Activated naive CD4-positive, alpha-beta T cell treated with anti-CD3 and anti-CD28 coated beads, Interleukin-2, amount 50 U/mL, for 16 hours (primary cell): ENCODE data around the gene DUSP12.

Experiments used
- DNase-seq: peaks from one replicate; pipeline ENCODE4 v3.0.0-alpha.2; 2020

DUSP12 gene

DNA sequence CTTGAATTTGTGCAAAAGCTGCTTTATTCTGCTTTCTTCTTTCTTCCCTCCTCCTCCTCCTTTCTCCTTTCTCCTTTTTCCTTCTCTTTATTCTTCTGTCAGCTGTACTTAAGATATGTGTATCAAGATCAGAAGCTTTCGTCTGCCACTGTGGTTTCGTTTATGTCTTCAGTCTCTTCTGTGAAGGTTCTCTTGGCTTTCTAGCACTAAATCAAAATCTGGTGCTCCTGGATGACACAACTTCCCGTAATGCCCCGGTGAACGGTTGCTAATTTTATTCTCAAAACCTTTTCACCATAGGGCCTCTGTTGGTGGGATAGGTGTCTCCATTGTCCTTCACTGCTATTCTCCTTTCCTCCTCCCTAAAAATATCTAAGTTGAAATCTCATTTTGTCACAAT is 21.6 kb downstream of the DUSP12 start:
- no peak for DNase-seq

DNA sequence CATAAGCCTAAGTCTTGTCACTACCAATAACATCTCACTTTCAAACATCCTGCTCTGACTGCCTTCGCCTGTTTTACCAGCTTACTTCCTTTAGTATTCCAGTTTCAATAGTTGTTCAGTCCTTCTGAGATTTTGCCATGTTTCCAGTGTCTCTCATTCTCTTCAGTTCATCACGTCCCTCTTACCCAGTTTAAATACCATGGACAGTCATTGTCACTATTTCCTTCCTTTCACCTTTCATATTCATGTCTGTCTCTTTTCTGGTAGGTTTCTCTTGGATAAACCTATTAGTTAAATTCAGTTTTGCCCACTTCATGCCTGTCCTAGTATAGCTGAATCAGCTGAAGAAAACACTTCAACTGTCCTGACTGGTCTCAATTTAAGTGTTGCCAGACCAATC is 22.4 kb downstream of the DUSP12 start:
- no peak for DNase-seq

DNA sequence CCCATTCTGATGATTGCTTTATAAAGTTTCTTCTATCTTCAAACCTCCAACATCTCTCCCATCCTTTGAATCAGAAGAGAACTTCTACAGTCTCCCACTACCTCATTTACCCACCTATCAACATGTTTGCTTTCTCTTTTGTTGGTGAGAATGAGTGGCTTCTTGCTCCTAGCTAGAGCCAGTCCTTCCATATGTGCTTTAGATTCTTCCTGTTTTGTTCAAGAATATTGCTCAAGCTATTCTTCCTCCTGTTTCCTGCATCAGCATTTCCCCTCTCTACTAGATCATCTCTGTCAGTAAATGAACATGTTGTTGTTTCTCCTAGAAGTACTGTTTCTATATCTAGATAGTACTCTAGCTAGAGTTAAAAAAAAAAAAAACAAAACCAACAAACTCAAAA is 22.8 kb downstream of the DUSP12 start:
- DNase-seq: no peak

DNA sequence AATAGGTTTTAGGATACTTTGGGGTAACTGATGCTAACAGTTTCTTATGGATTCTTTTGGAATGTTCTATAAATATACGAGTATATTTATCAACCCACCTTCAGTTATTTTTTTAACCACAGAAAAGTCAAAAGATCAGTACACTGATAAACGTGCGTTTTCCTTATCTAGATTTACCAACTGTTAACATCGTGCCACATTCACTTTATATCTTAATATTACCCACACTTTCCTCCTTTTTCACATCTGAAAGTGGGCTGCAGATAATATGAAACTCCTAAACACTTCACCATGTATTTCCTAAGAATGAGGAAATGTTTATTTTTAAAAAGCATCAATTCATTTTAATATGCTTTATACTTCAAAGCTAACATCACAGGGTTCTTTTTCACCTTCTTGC is 24.2 kb downstream of the DUSP12 start:
- DNase-seq: no peak

DNA sequence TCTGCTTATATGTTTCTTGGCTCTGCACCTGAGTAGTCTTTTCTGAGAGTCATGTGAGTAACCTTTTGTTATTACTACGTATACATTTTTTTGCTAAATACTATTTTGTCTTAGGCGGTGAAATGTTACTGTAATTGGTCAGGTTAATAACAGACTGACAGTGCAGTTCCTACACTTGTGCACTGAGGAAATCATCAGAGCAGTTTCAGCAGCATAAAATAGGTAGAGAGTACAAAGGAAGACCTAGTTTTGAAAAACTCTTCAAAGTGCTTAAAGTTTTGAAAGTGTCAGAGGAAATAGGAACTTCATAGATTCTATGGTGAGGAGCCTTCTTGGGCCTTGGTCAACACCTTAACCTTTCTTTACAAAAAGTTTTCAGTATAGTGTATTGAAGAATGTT is 27.7 kb downstream of the DUSP12 start:
- DNase-seq: no peak

DNA sequence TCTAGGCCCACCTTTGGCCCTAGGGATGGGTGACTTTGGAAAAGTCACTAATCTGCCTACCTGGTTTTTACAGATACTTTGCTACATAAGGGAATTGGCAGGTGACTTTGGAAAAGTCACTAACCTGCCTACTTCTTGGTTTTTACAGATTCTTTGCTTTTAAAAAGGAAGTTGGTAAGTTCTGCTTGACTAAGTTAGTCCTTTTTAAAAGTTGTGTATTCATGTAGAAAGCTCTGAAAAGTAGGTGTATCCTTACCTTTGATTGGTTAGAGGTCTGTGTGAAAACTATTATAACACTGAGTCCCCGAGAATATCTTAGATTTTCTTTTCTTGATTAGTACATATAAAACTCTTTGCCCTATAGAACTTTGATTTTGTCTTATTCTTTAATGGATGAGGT is 28.9 kb downstream of the DUSP12 start:
- DNase-seq: no peak

DNA sequence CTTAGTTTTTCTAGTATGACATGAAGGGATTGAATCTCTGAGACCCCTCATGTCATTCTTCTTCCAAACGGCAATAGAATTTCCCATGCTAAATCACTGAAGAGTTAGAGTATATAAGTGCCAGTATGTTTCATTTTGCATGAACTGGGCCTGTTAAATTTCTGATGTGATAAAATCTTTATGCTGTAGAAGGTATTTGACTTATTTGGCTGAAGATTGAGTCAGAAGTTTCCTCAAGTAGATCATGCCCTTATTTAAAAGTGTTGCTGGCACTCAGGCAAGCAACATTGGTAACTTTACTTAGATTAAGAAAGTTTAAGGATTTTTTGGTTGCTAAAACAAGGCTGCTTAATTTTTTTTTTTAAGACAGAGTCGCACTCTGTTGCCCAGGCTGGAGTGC is 29.8 kb downstream of the DUSP12 start:
- DNase-seq: no peak

DNA sequence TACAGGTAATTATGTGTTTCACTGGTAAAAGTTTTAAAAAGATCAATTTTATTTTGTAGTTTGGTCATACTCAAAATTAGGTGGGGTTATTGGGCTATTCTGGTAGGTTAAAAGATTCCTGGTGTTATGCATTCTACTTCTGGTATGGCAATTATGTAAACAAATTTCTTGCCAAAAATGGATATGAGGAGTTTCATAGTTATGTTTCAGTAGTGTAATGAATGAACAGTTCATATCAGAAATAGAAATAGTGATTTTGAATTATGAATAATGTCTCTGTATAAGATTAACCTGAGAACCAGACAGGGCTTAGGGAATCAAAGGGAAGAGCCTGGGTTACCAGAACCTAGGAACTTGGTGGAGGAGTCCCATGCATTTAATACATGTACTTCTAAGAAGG is 32.4 kb downstream of the DUSP12 start:
- no peak for DNase-seq

DNA sequence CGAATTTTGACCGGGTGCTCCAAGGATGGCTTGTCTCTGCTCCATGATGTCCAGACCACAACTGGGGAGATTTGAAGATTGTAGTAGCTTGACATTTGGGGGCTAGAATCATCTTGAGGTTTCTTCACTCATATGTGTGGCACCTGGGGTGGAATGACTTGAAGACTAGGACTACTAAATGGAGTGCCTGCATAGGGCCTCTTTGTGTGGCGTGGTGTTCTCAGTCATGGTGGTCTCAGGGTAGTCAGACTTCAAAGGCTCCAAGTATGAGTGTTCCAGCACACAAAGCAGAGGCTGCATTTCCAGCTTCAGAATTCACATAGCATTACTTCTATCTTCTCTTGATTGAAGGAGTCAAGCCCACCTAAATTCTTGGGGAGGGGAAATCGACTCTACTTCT is 33.3 kb downstream of the DUSP12 start:
- no peak for DNase-seq

DNA sequence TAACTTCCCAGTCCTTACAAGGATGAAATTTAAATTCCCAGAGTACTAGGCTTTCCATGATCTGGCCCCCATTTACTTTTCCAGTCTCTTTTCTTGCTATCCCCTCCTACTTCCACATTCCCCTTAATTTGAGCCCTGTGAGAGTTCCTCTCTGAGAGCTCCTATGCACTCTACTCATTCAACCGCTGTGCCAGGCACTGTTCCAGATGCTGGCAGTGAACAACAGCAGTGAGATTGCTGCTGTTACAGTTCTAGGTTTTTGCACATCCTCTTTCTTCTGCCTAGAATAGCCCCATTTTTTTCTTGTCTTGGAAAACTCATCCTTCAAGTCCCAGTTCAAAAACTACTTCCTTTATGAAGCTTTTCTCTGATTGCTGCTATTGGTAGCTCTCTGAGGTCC is 35.4 kb downstream of the DUSP12 start:
- DNase-seq: no peak

DNA sequence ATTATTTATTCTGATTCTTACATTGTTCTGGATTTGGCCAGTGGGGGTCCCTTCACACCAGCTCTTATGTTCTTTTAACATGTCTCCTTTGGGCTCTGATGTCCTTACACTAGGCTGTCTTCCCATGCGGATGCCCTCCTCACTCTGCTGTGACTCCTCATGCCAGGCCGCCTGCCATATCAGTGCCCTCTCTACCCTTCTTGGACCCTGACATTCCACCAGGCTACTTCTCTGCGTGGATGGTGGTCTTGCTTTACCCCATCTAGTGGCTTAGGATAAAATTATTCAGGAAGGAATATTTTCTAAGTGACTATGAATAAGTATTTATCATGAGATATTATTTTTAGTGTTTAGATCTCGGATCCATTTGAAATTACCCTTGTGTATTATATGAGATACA is 37.8 kb downstream of the DUSP12 start:
- no peak for DNase-seq

DNA sequence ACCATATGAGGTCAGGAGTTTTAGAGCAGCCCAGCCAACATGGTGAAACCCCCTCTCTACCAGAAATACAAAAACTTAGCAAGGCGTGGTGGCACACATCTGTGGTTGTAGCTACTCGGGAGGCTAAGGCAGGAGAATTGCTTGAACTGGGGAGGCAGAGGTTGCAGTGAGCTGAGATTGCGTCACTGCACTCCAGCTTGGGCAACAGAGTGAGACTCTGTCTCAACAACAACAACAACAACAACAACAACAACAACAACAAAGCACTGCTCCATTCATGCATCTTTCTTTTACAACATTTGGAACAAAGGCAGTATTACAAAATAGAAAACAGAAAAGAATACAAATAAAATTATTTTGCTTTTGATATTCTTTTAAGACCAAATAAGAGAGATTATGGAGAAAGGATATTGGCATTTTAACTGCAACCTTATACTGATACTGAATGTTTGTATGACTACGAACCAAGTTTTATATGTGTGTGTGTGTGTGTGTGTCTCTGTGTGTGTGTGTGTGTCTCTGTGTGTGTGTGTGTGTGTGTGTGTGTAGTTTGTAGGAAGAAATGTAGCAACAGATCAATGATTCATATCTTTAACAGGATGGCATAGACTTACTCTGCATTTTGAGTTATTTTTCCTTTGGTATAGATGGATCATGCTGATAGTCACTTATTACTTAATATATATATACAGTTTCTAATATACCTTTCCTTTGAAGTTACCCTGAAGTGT is 41.2 kb downstream of the DUSP12 start:
- no peak for DNase-seq

DNA sequence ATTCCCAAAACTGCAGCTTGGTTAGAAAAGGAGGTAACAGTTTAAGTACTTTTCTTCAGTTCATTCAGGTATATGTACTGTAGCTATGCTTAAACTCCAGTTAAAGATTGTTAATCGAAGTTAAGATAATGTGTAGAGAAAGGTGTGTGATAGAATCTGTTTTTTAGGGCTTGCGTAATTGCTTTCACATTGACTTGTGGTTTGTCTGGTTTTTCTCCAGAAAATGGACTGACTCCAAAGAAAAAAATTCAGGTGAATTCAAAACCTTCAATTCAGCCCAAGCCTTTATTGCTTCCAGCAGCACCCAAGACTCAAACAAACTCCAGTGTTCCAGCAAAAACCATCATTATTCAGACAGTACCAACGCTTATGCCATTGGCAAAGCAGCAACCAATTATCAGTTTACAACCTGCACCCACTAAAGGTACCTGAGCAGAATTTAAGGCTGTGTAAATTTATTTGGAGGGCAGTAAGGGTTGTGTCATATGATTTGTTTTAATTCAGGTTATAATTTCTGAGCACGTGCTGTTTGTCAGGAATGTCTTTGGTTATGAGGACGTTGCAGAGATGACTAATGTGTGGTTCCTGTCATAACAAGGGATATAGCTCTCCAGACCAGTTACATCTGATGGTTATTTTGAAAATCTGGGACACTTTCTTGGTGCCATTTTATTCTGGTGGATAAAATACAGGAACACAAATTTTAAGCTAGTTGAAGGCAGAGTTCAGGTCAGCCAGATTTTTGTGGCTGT is 42.5 kb downstream of the DUSP12 start:
- DNase-seq: no peak

DNA sequence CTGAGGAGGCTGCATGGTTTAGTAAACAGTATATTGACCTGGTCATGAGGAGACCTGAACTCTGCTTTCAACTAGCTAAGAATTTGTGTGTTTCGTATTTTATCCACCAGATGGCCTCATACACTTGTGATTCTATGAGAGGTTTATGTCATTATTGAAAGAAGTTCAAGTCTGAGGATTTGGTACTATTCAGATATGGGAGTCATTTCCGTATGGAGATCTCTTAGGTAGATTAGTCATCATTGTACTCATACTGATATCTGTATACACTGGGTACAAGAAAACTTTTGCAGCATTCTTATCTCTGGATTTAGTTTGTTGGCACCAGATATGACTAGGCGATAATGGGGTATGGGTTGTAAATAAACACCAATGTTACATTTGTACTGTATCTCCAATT is 43.2 kb downstream of the DUSP12 start:
- DNase-seq: no peak

DNA sequence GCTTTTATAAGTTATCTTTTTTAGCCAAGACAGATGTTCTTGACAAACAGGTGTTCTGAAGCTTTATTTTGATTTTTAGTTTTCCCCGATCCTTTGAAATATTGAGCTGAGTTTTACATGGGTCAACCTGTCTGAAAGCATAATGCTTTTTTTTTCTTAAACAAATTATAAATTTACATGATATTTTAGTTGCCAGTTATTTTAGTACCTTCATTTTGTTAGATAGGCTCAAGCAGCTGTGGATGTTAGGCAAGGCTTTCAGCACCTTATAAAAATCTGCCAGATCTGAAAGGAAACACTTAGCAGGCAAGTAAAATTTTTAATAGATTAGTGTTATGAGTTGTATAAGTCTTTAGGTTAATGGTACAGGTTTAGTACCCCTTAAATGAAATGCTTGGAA is 50.2 kb downstream of the DUSP12 start:
- no peak for DNase-seq

DNA sequence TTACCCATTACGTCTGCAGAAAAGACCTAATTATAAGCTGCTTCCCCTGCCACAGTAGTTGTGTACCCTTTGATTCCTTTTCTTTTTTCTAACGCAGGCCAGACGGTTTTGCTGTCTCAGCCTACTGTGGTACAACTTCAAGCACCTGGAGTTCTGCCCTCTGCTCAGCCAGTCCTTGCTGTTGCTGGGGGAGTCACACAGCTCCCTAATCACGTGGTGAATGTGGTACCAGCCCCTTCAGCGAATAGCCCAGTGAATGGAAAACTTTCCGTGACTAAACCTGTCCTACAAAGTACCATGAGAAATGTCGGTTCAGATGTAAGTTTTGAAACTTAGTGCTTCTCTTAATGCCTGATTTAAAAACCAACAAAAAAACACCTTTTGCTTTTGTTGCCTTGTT is 52.4 kb downstream of the DUSP12 start:
- no peak for DNase-seq

DNA sequence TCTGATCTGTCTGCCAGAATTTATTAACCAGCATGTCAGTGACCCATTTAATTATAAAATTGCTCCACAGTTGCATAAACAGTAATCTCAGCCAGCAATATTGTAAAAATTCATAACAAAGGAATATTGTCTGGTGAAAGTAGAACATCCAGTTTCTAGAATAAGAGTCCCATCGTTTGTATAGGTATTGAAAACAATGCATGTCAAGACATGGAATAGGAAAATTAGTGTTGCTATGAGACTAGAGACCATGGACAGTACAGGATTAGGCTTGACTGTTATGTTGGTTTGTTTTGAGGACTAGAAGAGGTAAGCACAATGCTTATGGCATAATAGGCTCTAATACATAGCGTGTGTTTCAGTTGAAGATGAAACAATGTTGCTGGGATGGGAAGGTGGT is 53.6 kb downstream of the DUSP12 start:
- DNase-seq: no peak

DNA sequence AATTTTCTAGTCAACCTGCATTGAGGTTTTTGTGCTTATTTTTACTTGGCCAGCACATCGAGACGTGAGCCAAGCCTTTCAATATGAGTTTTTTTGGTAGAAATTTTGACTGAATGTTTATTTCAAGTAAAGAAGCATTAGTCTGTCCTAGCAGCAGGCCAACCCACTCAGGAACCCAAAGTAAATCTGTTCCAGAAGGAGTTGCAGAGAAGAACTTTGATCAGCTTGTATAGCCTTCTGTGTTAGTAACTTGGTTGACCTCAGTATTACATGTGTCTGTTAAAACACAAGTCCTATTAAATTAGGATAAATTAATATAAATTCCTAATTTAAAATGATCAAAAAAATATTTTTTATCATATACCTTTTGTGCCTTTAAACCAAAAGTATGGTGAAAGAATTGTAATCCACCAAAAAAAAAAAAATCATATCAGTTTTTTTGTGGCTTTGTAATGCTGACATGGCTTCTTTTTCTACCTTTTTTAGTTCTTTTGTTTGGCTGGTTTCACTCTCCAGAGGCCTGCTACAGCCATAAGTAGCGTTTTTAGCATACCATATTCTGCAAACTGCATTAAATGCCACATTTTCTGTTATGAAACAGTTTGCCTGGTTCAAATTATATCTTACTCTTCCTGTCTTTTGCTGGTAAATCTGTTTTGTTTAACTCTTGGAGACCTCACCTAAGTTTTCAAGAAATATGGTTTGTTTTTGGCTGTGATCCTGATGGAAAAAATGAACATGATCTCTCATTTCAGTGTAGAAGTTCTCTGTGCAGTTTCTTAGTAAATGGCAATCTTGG is 56.0 kb downstream of the DUSP12 start:
- no peak for DNase-seq
